Activated CD4-positive, alpha-beta T cell treated with anti-CD3 and anti-CD28 coated beads, Interleukin-2, amount 50 U/mL, for 16 hours (primary cell): ENCODE results near the gene ARHGEF33.

Experiments used
- DNase-seq: peaks from one replicate; pipeline ENCODE4 v3.0.0-alpha.2; 2020

Gene ARHGEF33

DNA sequence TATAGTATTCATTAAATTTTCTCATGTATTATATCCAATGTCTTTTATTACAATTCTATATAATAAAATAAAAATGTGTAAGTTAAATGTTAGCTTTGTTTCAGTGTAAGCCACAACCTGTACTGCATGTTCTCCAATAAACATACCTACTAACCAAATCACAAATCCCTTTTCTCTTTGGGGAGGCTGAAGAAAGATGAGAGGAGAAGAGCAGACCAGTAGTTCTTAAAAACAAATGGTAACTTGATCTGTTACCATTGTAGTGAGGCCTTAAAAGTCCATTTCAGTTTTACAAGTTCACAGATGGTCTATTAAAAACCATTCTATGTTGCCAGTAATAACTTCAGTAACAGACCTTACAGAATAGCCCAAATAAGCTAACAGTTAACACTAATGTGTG is 130.7 kb downstream of the ARHGEF33 start:
- no peak for DNase-seq

DNA sequence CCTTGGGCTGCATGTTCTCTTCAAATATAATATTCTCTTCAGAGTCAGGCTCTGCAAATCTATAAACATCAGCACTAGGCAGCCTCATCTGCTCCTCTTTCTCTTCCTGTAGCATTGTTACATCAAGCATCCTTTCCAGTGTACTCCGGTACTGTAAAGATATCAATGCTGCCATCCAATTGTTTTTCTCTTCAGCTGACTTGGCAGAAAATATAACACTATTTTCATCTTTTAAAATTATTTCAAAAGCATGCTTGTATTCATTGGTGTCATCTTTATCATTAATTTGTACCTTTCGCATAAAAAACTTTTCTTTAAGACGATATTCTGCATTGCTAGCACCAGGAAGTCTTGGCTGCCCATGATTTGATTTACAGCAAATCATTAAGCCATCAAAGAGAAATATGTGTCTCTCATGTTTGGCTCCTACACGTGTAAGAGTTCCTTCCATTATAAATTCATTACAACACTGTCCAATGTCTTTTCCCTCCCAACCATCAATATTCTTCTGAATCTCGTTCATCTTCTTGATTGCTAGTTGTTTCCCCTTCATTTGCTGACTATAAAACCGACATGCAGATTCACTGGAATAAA is 133.1 kb downstream of the ARHGEF33 start:
- no peak for DNase-seq

DNA sequence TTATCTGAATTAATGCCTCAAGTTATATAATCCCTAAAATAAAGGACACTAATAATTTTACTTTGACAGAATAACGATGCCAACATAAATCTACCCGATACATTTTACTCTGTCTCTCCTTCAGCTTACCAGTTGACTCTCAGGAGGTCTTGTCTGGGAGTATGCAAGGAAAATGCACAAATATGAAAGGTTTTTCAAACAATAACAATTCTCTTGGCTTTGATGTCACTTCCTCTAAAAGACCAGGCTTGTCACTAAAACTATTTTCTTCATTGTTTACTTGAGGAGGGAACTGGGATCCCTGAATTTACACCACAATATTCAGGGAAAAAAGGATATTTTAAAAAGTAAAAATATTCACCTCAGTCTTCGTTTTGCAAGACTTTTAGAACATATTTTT is 134.0 kb downstream of the ARHGEF33 start:
- DNase-seq, result no peak

DNA sequence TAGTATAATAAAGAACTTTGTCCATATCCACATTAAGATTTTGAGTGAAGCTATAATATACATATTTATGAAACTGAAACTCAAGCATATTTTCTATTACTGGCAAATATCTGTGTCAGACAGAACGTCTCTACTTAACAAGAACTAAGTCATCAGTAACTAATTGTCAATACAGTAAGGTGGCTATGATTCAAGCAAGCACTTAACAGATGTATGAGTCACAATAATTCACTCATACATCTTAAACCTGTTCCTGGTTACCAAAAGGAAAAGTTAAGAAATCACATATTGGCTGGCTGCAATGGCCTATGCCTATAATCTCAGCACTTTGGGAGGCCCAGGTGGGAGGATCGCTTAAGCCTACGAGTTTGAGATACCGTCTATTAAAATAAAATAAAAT is 135.2 kb downstream of the ARHGEF33 start:
- DNase-seq, result no peak
